ENCODE results near the gene CCDC136.

CCDC136 gene

DNA sequence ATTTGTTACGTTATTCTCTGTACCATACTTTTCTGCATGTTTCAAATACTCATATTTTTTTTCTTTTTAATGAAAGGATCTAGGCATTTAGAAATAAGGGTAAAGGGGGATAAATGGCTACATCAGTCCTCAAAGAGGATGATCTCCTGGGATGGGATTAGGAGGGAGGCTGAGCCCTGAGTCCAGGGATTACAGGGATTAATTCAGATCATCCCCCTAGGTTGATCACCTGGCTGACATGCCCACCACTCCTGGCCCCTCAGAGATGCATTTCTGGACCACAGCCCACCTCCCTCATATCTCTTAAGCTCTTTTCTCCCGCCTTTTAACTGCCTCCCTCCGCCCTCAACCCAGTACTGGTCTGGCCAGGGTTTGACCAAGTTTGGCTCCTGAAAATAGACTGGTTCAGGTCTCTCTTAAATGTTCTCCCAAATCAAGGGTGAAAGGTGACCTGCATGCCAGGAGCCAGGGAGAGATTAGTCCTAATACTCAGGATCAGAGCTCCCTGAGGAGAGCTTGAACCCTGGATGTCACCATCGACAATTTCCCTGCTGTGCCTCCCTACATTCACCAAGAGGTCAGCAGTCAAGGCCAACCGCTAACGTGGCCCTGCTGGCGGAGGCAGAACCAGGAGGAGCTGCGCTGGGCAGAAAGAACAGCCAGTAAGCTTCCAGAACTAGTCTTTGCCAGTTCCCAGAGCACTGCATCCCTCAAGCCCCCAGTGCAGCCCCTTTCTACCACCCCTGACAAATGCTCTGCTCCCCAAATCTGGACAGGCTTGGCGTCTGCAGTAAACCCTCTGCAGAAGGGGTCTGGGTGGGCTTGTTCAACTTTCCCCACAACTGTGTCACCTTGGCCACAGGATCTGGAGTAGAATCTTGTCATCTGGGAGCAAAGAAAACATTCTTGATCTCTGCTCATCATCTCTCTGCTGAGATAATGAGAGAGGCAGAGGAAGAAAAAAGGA, 3.0 kb upstream of the CCDC136 start:
- TF ChIP-seq FOXM1 (IDR thresholded peaks at IDR 0.05; ENCODE audit: borderline replicate concordance, low read depth) = no peak
- TF ChIP-seq EGR1 (IDR thresholded peaks at IDR 0.05) = no peak
- TF ChIP-seq TAF1 (IDR thresholded peaks at IDR 0.05; ENCODE audit: low read depth) = no peak

DNA sequence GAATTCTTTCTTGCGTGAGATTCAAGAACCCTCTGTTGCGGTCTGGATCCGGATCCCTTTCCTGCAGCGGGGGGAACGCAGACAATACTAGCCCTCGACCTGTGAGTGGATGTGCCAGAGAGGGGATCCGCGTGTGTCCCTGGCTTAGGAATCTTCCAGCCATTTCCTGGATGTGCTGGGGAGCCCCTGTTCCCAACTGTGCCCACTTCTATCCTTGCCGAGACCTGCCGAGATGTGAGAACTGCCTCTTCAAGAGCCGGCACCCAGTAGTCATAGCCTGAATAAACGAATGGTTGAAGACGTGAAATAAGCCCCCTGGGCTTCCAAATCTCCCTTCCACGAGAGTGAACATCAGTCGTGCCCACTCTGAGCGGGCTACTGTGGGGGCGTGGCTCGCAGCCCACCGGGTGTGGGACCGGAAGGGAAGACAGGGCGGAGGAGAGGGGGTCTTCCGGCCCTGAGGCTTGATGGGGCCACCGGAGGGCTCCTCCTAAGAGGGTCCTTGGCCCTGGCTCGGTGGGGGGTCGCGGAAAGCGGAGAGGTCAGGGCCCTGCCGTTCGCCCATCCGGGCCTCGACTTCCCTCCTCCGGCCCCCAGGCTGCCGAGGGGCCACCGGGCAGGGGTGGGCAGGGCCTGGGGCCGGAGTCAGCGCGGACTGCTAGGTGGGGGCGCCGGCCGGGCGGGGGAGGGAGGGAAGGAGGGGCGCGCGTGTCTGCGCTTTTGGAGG, 1.3 kb upstream of the CCDC136 start:
- TF ChIP-seq, protein P1, sequence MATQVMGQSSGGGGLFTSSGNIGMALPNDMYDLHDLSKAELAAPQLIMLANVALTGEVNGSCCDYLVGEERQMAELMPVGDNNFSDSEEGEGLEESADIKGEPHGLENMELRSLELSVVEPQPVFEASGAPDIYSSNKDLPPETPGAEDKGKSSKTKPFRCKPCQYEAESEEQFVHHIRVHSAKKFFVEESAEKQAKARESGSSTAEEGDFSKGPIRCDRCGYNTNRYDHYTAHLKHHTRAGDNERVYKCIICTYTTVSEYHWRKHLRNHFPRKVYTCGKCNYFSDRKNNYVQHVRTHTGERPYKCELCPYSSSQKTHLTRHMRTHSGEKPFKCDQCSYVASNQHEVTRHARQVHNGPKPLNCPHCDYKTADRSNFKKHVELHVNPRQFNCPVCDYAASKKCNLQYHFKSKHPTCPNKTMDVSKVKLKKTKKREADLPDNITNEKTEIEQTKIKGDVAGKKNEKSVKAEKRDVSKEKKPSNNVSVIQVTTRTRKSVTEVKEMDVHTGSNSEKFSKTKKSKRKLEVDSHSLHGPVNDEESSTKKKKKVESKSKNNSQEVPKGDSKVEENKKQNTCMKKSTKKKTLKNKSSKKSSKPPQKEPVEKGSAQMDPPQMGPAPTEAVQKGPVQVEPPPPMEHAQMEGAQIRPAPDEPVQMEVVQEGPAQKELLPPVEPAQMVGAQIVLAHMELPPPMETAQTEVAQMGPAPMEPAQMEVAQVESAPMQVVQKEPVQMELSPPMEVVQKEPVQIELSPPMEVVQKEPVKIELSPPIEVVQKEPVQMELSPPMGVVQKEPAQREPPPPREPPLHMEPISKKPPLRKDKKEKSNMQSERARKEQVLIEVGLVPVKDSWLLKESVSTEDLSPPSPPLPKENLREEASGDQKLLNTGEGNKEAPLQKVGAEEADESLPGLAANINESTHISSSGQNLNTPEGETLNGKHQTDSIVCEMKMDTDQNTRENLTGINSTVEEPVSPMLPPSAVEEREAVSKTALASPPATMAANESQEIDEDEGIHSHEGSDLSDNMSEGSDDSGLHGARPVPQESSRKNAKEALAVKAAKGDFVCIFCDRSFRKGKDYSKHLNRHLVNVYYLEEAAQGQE (IDR thresholded peaks at IDR 0.05; ENCODE audit: low read depth) = no peak
- TF ChIP-seq EGR1 (IDR thresholded peaks at IDR 0.05) (no peak), FOXM1 (IDR thresholded peaks at IDR 0.05; ENCODE audit: borderline replicate concordance, low read depth) (no peak), TAF1 (IDR thresholded peaks at IDR 0.05; ENCODE audit: low read depth) (no peak), NFIC (IDR thresholded peaks at IDR 0.05) (no peak), CREB1 (IDR thresholded peaks at IDR 0.05; ENCODE audit: low read depth) (no peak), EP300 (IDR thresholded peaks at IDR 0.05; ENCODE audit: borderline replicate concordance) (no peak), TEAD4 (IDR thresholded peaks at IDR 0.05) (no peak), YY1 (IDR thresholded peaks at IDR 0.05; ENCODE audit: low read depth) (no peak), ZBTB7A (IDR thresholded peaks at IDR 0.05; ENCODE audit: low read depth) (no peak; the same call in 1 of the 2 replicates)

DNA sequence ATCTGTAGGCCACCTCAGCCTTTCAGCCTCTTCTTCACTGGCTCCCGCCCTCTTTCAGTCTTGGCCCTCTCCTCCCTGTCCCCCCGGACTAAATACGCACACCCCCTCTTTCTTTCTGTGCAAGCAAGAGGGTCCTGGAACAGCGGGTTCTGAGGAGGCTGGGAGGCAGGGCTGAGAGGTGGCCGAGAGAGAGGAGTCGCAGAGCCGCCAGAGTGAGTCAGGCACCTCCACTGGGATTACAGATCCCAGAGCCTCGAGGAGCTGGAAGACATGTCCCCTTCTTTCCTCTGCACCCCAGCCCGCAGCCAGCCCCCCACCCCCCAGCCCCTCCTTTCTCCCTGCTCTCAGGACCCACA, 182 bp downstream of the CCDC136 start:
- TF ChIP-seq EGR1 (IDR thresholded peaks at IDR 0.05) = no peak
- TF ChIP-seq TAF1 (IDR thresholded peaks at IDR 0.05; ENCODE audit: low read depth) = no peak
- no peak; the same call in 1 of the 2 replicates for TF ChIP-seq ZBTB7A (IDR thresholded peaks at IDR 0.05; ENCODE audit: low read depth)
- TF ChIP-seq, protein P1 (IDR thresholded peaks at IDR 0.05; ENCODE audit: low read depth) = no peak
- no peak for TF ChIP-seq RAD21 (IDR thresholded peaks at IDR 0.05; ENCODE audit: low read depth)
- TF ChIP-seq CEBPB (IDR thresholded peaks at IDR 0.05) = no peak
- no peak for TF ChIP-seq EP300 (IDR thresholded peaks at IDR 0.05; ENCODE audit: borderline replicate concordance)
- no peak for TF ChIP-seq CREB1 (IDR thresholded peaks at IDR 0.05; ENCODE audit: low read depth)
- TF ChIP-seq YY1 (IDR thresholded peaks at IDR 0.05; ENCODE audit: low read depth) = no peak
- no peak for TF ChIP-seq NFIC (IDR thresholded peaks at IDR 0.05)

DNA sequence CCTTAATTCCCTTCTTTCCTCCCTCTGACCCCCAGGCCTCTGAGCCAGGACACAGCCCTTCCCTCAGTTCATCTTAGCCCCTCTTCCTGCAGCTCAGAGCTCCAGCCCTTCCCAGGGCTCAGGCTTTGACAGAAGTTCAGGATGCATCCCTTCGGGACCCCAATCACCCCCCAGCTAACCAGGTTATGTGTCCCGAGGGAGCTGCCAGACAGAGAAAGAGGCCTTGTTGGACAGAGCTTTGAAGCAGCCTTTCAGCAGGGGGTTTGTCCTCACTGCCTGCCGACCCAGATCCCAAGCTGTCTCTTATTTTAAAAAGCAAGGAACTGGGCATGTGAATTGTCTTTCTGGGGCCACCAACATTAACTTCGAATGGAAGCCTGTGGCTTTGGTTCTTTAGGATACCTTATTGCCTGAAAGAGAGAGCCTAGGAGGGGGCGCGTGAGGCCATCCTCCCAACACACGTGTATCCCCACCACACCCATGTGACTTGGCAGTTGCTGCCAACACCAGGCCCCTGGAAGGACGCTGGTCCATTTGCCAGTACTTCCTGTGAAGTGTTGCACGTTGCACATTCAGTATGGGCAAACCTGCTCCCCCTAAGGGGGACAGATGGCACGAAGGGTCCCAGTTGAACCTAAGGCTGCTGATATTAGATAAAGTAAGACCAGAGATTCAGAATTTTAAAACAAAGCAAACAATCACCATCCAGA, 858 bp downstream of the CCDC136 start:
- TF ChIP-seq NFIC (IDR thresholded peaks at IDR 0.05) (no peak), FOXM1 (IDR thresholded peaks at IDR 0.05; ENCODE audit: borderline replicate concordance, low read depth) (no peak), RAD21 (IDR thresholded peaks at IDR 0.05; ENCODE audit: low read depth) (no peak), CREB1 (IDR thresholded peaks at IDR 0.05; ENCODE audit: low read depth) (no peak), ZBTB7A (IDR thresholded peaks at IDR 0.05; ENCODE audit: low read depth) (no peak), YY1 (IDR thresholded peaks at IDR 0.05; ENCODE audit: low read depth) (no peak), TEAD4 (IDR thresholded peaks at IDR 0.05) (no peak), EGR1 (IDR thresholded peaks at IDR 0.05) (no peak), EP300 (IDR thresholded peaks at IDR 0.05; ENCODE audit: borderline replicate concordance) (no peak), TAF1 (IDR thresholded peaks at IDR 0.05; ENCODE audit: low read depth) (no peak), CEBPB (IDR thresholded peaks at IDR 0.05) (no peak), TCF12 (IDR thresholded peaks at IDR 0.05; ENCODE audit: low read depth) (no peak)
- TF ChIP-seq, protein P2, sequence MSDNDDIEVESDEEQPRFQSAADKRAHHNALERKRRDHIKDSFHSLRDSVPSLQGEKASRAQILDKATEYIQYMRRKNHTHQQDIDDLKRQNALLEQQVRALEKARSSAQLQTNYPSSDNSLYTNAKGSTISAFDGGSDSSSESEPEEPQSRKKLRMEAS (IDR thresholded peaks at IDR 0.05) = no peak
- TF ChIP-seq, protein P1 (IDR thresholded peaks at IDR 0.05; ENCODE audit: low read depth) = no peak
- TF ChIP-seq, protein P3, sequence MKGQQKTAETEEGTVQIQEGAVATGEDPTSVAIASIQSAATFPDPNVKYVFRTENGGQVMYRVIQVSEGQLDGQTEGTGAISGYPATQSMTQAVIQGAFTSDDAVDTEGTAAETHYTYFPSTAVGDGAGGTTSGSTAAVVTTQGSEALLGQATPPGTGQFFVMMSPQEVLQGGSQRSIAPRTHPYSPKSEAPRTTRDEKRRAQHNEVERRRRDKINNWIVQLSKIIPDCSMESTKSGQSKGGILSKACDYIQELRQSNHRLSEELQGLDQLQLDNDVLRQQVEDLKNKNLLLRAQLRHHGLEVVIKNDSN (IDR thresholded peaks at IDR 0.05) = no peak
